Hippocampal formation (tissue), 2 donors: ENCODE measurements around the gene RNF223.
"Not testable (repeated sequence)": the region's sequence is repeated elsewhere in the genome, so short reads cannot be mapped to it uniquely, and the experiment has no call there.

Experiments
- DNase-seq, 2 donors: peaks; one replicate each; lab custom pipeline; 2025; lab: John Stamatoyannopoulos, UW

The RNF223 gene

GRCh38 chr1:1072299-1072848 is 1.7 kb downstream of the RNF223 start:
- DNase-seq, result no peak

GRCh38 chr1:1071486-1072298 is 2.4 kb downstream of the RNF223 start:
- DNase-seq, result no peak

- DNase-seq, result no peak
These were observed 4.1 kb downstream of the RNF223 start for GRCh38 chr1:1069711-1070676.

- peak in 1 of 2 donors; percentile 43 for DNase-seq
These were observed 4.9 kb downstream of the RNF223 start for GRCh38 chr1:1069056-1069710.

- no peak for DNase-seq
These were observed 5.5 kb downstream of the RNF223 start for GRCh38 chr1:1068517-1069055.

GRCh38 chr1:1067860-1068516 is 6.1 kb downstream of the RNF223 start:
- DNase-seq, result no peak

- DNase-seq, result no peak
These were observed 6.7 kb downstream of the RNF223 start for GRCh38 chr1:1067284-1067859.

GRCh38 chr1:1066403-1067283 is 7.5 kb downstream of the RNF223 start:
- DNase-seq, result no peak

- DNase-seq, result not testable (repeated sequence)
These were observed 8.2 kb downstream of the RNF223 start for GRCh38 chr1:1065940-1066304.

GRCh38 chr1:1065265-1065939 is 8.7 kb downstream of the RNF223 start:
- DNase-seq, result no peak

GRCh38 chr1:1063945-1064831 is 9.9 kb downstream of the RNF223 start:
- DNase-seq, result peak in 1 of 2 donors; percentile 6

GRCh38 chr1:1063261-1063944 is 10.7 kb downstream of the RNF223 start:
- no peak for DNase-seq

- no peak for DNase-seq
These were observed 11.6 kb downstream of the RNF223 start for GRCh38 chr1:1062348-1063163.

- DNase-seq, result no peak
These were observed 12.3 kb downstream of the RNF223 start for GRCh38 chr1:1061682-1062345.

GRCh38 chr1:1060281-1061000 is 13.7 kb downstream of the RNF223 start:
- DNase-seq, result no peak
